DOHH2 (cell line): ENCODE data around the gene GRWD1.

Experiments used
- H3F3A ChIP-seq: fragments of 200-600 bp; sonication (generic), shearing (Covaris generic); 2 replicates; pipeline ENCODE4 v1.6.0; 2016; ENCODE audit warnings: antibody characterized with exemption, mild to moderate bottlenecking; ENCODE audit not compliant: control insufficient read depth, insufficient read depth
- H3K27ac ChIP-seq: fragments of 200-600 bp; sonication (generic); 2 replicates; pipeline ENCODE4 v1.5.1; 2014; ENCODE audit warnings: low read depth, mild to moderate bottlenecking, low read length, moderate library complexity
- H3K27me3 ChIP-seq: fragments of 200-600 bp; sonication (generic); 2 replicates; pipeline ENCODE4 v1.6.1; 2014; ENCODE audit warnings: mild to moderate bottlenecking, low read length, mixed read lengths; ENCODE audit not compliant: control insufficient read depth
- H3K36me3 ChIP-seq: fragments of 200-600 bp; sonication (generic); 2 replicates; pipeline ENCODE4 v1.6.1; 2014; ENCODE audit warnings: mild to moderate bottlenecking, low read length, moderate library complexity, mixed read lengths; ENCODE audit not compliant: control insufficient read depth
- H3K4me1 ChIP-seq: fragments of 200-600 bp; sonication (generic); 2 replicates; pipeline ENCODE4 v1.6.1; 2014; ENCODE audit warnings: mild to moderate bottlenecking, low read length, mixed read lengths; ENCODE audit not compliant: control insufficient read depth
- H3K4me2 ChIP-seq: fragments of 200-600 bp; sonication (generic); 2 replicates; pipeline ENCODE4 v1.6.0; 2014; ENCODE audit warnings: mild to moderate bottlenecking, low read length, moderate library complexity
- H3K4me3 ChIP-seq: fragments of 200-600 bp; sonication (generic); 2 replicates; pipeline ENCODE4 v1.5.1; 2014; ENCODE audit warnings: mild to moderate bottlenecking, low read length, mixed read lengths
- H3K79me2 ChIP-seq: fragments of 200-600 bp; sonication (generic); 2 replicates; pipeline ENCODE4 v1.6.1; 2014; ENCODE audit warnings: mild to moderate bottlenecking, low read length, mixed read lengths; ENCODE audit not compliant: control insufficient read depth
- H3K9me2 ChIP-seq: fragments of 200-600 bp; sonication (generic); replicated peaks from 2 replicates; pipeline ENCODE4 v1.6.1; 2014; ENCODE audit warnings: mild to moderate bottlenecking, low read length, mixed read lengths; ENCODE audit not compliant: control insufficient read depth
- H3K9me3 ChIP-seq: fragments of 200-600 bp; sonication (generic); 2 replicates; pipeline ENCODE4 v1.6.1; 2014; ENCODE audit warnings: antibody characterized with exemption, low read length, mixed read lengths; ENCODE audit not compliant: control insufficient read depth, insufficient read depth
- H4K20me1 ChIP-seq: fragments of 200-600 bp; sonication (generic); 2 replicates; pipeline ENCODE4 v1.6.0; 2014; ENCODE audit warnings: low read depth, mild to moderate bottlenecking, antibody characterized with exemption, low read length, moderate library complexity; ENCODE audit not compliant: control insufficient read depth, insufficient read depth
- CTCF ChIP-seq: fragments of 200-600 bp; sonication (generic); IDR thresholded peaks from one replicate; pipeline ENCODE4 v1.5.1; 2014; ENCODE audit warnings: antibody characterized with exemption, mild to moderate bottlenecking, low read depth, low read length; ENCODE audit not compliant: poor library complexity, severe bottlenecking
- EZH2phosphoT487 ChIP-seq: fragments of 200-600 bp; sonication (generic); IDR thresholded peaks from 2 replicates; pipeline ENCODE4 v1.6.1; 2017; ENCODE audit warnings: borderline replicate concordance, mild to moderate bottlenecking, antibody characterized with exemption, low read length, moderate library complexity, mixed read lengths

The GRWD1 gene

GRCh38 chr19:48468772-48469288 is 23.0 kb downstream of the GRWD1 start:
- no peaks in the 10 kb centered on the region for H3K27me3 ChIP-seq
- H3K4me1 ChIP-seq, result peaks cover 19% of the 10 kb centered on the region

GRCh38 chr19:48469289-48469881 is 23.6 kb downstream of the GRWD1 start, which contains the start of gene CYTH2:
Gene CYTH2 (plus strand): TSS chr19:48469369. CDS start chr19:48469508, 139 bp downstream.
- H3K9me3 ChIP-seq, result no peaks in the 10 kb centered on the region
- H3K36me3 ChIP-seq, result peaks cover 42% of the 10 kb centered on the region
- no peaks in the 10 kb centered on the region for H3K9me2 ChIP-seq
- H4K20me1 ChIP-seq, result peaks cover 11% of the 10 kb centered on the region
- peak within 1 kb of the TSS; percentile 88 for H3K4me2 ChIP-seq
- H3K79me2 ChIP-seq, result peaks cover 13% of the 10 kb centered on the region
- H3K27me3 ChIP-seq, result no peaks in the 10 kb centered on the region
- TF ChIP-seq EZH2phosphoT487, result no peak
- no peak for TF ChIP-seq CTCF
- 0 out of 2 replicates have a peak, but pooled peaks cover 5% of the 10 kb centered on the region for H3F3A ChIP-seq
- H3K4me1 ChIP-seq, result peaks cover 19% of the 10 kb centered on the region
- H3K4me3 ChIP-seq, result peak within 1 kb of the TSS; percentile 80
- peak within 1 kb of the TSS; percentile 82 for H3K27ac ChIP-seq

More at GRCh38 chr19:48468772-48469288, 23.0 kb downstream of the GRWD1 start:
- peak overlapping the region; percentile 80 for H3K4me3 ChIP-seq
- no peak for TF ChIP-seq EZH2phosphoT487
- H3K27ac ChIP-seq, result peak overlapping the region; percentile 82
- H3F3A ChIP-seq, result 0 out of 2 replicates have a peak, but pooled peaks cover 5% of the 10 kb centered on the region
- no peaks in the 10 kb centered on the region for H3K9me3 ChIP-seq
- H3K36me3 ChIP-seq, result peaks cover 37% of the 10 kb centered on the region
- peaks cover 13% of the 10 kb centered on the region for H3K79me2 ChIP-seq
- peak overlapping the region; percentile 88 for H3K4me2 ChIP-seq
- H3K9me2 ChIP-seq, result no peaks in the 10 kb centered on the region
- H4K20me1 ChIP-seq, result peaks cover 11% of the 10 kb centered on the region

- Histone ChIP-seq H4K20me1 (peaks cover 11% of the 10 kb centered on the region), H3K27me3 (no peaks in the 10 kb centered on the region), H3K9me2 (no peaks in the 10 kb centered on the region), H3K4me1 (peaks cover 19% of the 10 kb centered on the region), H3K36me3 (peaks cover 50% of the 10 kb centered on the region), H3K9me3 (no peaks in the 10 kb centered on the region), H3K4me3 (peak overlapping the region; percentile 80), H3K4me2 (peak overlapping the region; percentile 88), H3K79me2 (peaks cover 13% of the 10 kb centered on the region), H3F3A (0 out of 2 replicates have a peak, but pooled peaks cover 5% of the 10 kb centered on the region), H3K27ac (peak overlapping the region; percentile 82)
- no peak for TF ChIP-seq CTCF
- TF ChIP-seq EZH2phosphoT487, result no peak
Observed at GRCh38 chr19:48469934-48470680, 24.3 kb downstream of the GRWD1 start.
